ENCODE data around the gene TNFAIP1.

- TF ChIP-seq CTCF (IDR thresholded peaks at IDR 0.05) (no peak), EP300 (IDR thresholded peaks at IDR 0.05; ENCODE audit: low read depth) (no peak), POLR2A (IDR thresholded peaks at IDR 0.05) (no peak), POLR2AphosphoS5 (IDR thresholded peaks at IDR 0.05) (no peak)
Observed at GRCh38 chr17:28346746-28347246, 11.2 kb downstream of the TNFAIP1 start.
